Vagina (tissue), 2 donors: ENCODE results near the gene CCDC60.

Experiments used
- POLR2AphosphoS5 ChIP-seq, 2 donors: sonication (generic); formaldehyde crosslinking; IDR thresholded peaks; one replicate each; pipeline ENCODE4 v1.9.0; 2017; ENCODE audit warnings: antibody characterized with exemption in 2 of 2, mild to moderate bottlenecking in 2 of 2, low read depth in 1 of 2; ENCODE audit not compliant: insufficient read depth in 1 of 2
- TF ChIP-seq, protein P1 (sequence below), 3 experiments: fragments of 450-650 bp in 2 of 3; fragments of 200-600 bp in 1 of 3; sonication (generic) in 1 of 3; IDR thresholded peaks; one replicate each; pipeline ENCODE4 v1.5.1; 2017 to 2019; ENCODE audit warnings: antibody characterized with exemption in 3 of 3, mild to moderate bottlenecking in 2 of 3, moderate library complexity in 2 of 3

DNA sequence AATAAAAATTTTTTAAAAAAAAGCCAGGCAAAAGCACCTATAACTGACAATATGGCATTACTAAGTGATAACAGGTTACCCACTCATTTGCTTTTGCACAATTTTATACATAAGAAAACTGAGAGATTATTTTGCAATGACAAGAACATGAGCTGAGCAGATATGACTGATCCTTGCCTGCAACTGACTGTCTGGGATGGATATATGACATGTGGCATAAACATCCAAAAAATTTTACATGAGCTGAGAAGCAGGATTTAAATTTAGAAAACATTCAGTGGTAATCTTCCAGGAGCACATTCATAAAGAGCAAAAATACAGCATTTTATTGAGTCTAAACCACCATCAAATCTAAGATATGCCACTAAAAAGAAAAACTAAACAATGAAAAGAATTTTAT lies 133.8 kb downstream of the CCDC60 start:
- TF ChIP-seq, protein P1, sequence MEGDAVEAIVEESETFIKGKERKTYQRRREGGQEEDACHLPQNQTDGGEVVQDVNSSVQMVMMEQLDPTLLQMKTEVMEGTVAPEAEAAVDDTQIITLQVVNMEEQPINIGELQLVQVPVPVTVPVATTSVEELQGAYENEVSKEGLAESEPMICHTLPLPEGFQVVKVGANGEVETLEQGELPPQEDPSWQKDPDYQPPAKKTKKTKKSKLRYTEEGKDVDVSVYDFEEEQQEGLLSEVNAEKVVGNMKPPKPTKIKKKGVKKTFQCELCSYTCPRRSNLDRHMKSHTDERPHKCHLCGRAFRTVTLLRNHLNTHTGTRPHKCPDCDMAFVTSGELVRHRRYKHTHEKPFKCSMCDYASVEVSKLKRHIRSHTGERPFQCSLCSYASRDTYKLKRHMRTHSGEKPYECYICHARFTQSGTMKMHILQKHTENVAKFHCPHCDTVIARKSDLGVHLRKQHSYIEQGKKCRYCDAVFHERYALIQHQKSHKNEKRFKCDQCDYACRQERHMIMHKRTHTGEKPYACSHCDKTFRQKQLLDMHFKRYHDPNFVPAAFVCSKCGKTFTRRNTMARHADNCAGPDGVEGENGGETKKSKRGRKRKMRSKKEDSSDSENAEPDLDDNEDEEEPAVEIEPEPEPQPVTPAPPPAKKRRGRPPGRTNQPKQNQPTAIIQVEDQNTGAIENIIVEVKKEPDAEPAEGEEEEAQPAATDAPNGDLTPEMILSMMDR (IDR thresholded peaks at IDR 0.05) = no peak
- no peak for TF ChIP-seq POLR2AphosphoS5 (IDR thresholded peaks at IDR 0.05; ENCODE audit: insufficient read depth in 1 of 2, low read depth in 1 of 2)
